Common myeloid progenitor, CD34-positive (primary cell): Measurements from ENCODE around the gene TRIM41.
A peak's percentile ranks its signal among the peaks of the same experiment; 100 is the strongest.
"Not testable (repeated sequence)": the region's sequence is repeated elsewhere in the genome, so short reads cannot be mapped to it uniquely, and the experiment has no call there.

Source experiments
- CTCF ChIA-PET: fragments of 350-600 bp; sonication (Branson Sonifier 250); formaldehyde crosslinking; loops from one replicate; lab custom pipeline; 2021; ENCODE audit warnings: antibody characterized with exemption; lab: Charles Lee
- POLR2A ChIA-PET: fragments of 350-600 bp; sonication (Branson Sonifier 250); formaldehyde crosslinking; loops from one replicate; lab custom pipeline; 2021; ENCODE audit warnings: antibody characterized with exemption; lab: Charles Lee
- DNase-seq, 3 donors: peaks; one replicate each; pipeline versions ENCODE4 v3.0.0 to v3.0.0-alpha.2; 2013
- H3K27ac ChIP-seq, 2 experiments: 1 replicate in 1 of 2; 2 replicates in 1 of 2; pipeline ENCODE4 v1.7.0; 2013; ENCODE audit warnings: inconsistent platforms in 2 of 2, low read length in 2 of 2, mild to moderate bottlenecking in 2 of 2, low read depth in 1 of 2, moderate library complexity in 1 of 2; ENCODE audit not compliant: severe bottlenecking in 2 of 2, insufficient read depth in 1 of 2, poor library complexity in 1 of 2
- H3K27me3 ChIP-seq, 5 experiments: replicated peaks in 2 of 5; 1 replicate in 3 of 5; 2 replicates in 2 of 5; pipeline versions ENCODE4 v1.6.1 to v1.7.0; 2013; ENCODE audit warnings: low read length in 4 of 5, mild to moderate bottlenecking in 2 of 5, moderate library complexity in 2 of 5, inconsistent platforms in 1 of 5; ENCODE audit not compliant: insufficient read depth in 5 of 5, control insufficient read depth in 4 of 5
- H3K36me3 ChIP-seq, 4 experiments: 1 replicate in 2 of 4; 2 replicates in 2 of 4; pipeline versions ENCODE4 v1.6.1 to v1.7.0; 2013; ENCODE audit warnings: low read length in 3 of 4, control low read depth in 1 of 4, mild to moderate bottlenecking in 1 of 4; ENCODE audit not compliant: control insufficient read depth in 4 of 4, insufficient read depth in 4 of 4
- H3K4me1 ChIP-seq, 4 experiments: 1 replicate in 3 of 4; 2 replicates in 1 of 4; pipeline versions ENCODE4 v1.6.1 to v1.7.1; 2013; ENCODE audit warnings: low read length in 3 of 4, mild to moderate bottlenecking in 3 of 4, control low read depth in 1 of 4, inconsistent platforms in 1 of 4, moderate library complexity in 1 of 4; ENCODE audit not compliant: control insufficient read depth in 4 of 4, insufficient read depth in 4 of 4; ENCODE audit errors: control extremely low read depth in 1 of 4
- H3K4me3 ChIP-seq, 7 experiments: 1 replicate in 4 of 7; 2 replicates in 3 of 7; pipeline versions ENCODE4 v1.5.1 to v1.7.0; 2013; ENCODE audit warnings: mild to moderate bottlenecking in 7 of 7, low read length in 6 of 7, moderate library complexity in 6 of 7, inconsistent platforms in 2 of 7, low read depth in 2 of 7, control low read depth in 1 of 7; ENCODE audit not compliant: insufficient read depth in 4 of 7, control insufficient read depth in 1 of 7; ENCODE audit errors: extremely low read depth in 1 of 7
- H3K9me3 ChIP-seq, 5 experiments: 1 replicate in 4 of 5; 2 replicates in 1 of 5; pipeline versions ENCODE4 v1.6.1 to v1.7.1; 2013; ENCODE audit warnings: low read length in 4 of 5, mild to moderate bottlenecking in 2 of 5, inconsistent platforms in 1 of 5, low read depth in 1 of 5, moderate library complexity in 1 of 5; ENCODE audit not compliant: control insufficient read depth in 4 of 5, insufficient read depth in 2 of 5; ENCODE audit errors: control extremely low read depth in 1 of 5
- WGBS: methylation state at CpG from one replicate; pipeline ENCODE4 v1.1.5; 2013; ENCODE audit not compliant: insufficient coverage; 5-methylcytosine and 5-hydroxymethylcytosine counted together

Gene TRIM41

GRCh38 chr5:181210698-181211097 lies 12.4 kb upstream of the TRIM41 start:
- H3K4me3 ChIP-seq, H3K27ac ChIP-seq, DNase-seq, POLR2A ChIA-PET, H3K36me3 ChIP-seq, H3K27me3 ChIP-seq, H3K9me3 ChIP-seq: not testable (repeated sequence)
- WGBS: 86% methylated on average over 14 of the region's 17 CpGs
- peaks cover 1 to 15% (median 9%) of the 10 kb centered on the region in 4 experiments for H3K4me1 ChIP-seq
- CTCF ChIA-PET: interaction anchor here (1.2 to 1.4 kb wide), 2 partner anchors 18 to 28 kb away, joined by 3 to 4 read pairs; no protein-coding TSS in a partner anchor

GRCh38 chr5:181211208-181211607 lies 11.9 kb upstream of the TRIM41 start:
- Histone ChIP-seq H3K36me3 (no peaks in the 10 kb centered on the region), H3K27ac (no peak overlapping the region), H3K9me3 (no peaks in the 10 kb centered on the region), H3K4me1 (peaks cover under 1 to 14% (median 7%) of the 10 kb centered on the region in 4 experiments), H3K27me3 (peaks cover 0 to 2% (median 0%) of the 10 kb centered on the region in 5 experiments), H3K4me3 (no peak overlapping the region)
- POLR2A ChIA-PET: interaction anchor here (0.6 kb wide), 1 partner anchor 22 kb away, joined by 4 read pairs; no protein-coding TSS in a partner anchor
- peak in 1 of 3 donors; percentile 45 for DNase-seq
- 59% methylated on average over 6 of the region's 7 CpGs for WGBS
- CTCF ChIA-PET: interaction anchor here (1.2 to 1.4 kb wide), 2 partner anchors 19 to 29 kb away, joined by 3 to 4 read pairs; no protein-coding TSS in a partner anchor

- no peaks in the 10 kb centered on the region for H3K36me3 ChIP-seq
- H3K4me3 ChIP-seq: no peak overlapping the region
- no peak overlapping the region for H3K27ac ChIP-seq
- 98% methylated on average over 5 of the region's 6 CpGs for WGBS
- POLR2A ChIA-PET: interaction anchor here (0.6 kb wide), 1 partner anchor 23 kb away, joined by 4 read pairs; no protein-coding TSS in a partner anchor
- no peaks in the 10 kb centered on the region for H3K9me3 ChIP-seq
- peaks cover 0 to 3% (median 0%) of the 10 kb centered on the region in 5 experiments for H3K27me3 ChIP-seq
- CTCF ChIA-PET: interaction anchor here (1.0 to 1.4 kb wide), 4 partner anchors 24 to 49 kb away, joined by 3 to 5 read pairs (median 4); partner anchors contain the start of gene TRIM52
- no peak for DNase-seq
- H3K4me1 ChIP-seq: peaks cover 3 to 11% (median 11%) of the 10 kb centered on the region in 4 experiments
Observed at GRCh38 chr5:181212080-181212479, 11.0 kb upstream of the TRIM41 start.

- H3K27ac ChIP-seq: no peak overlapping the region
- CTCF ChIA-PET: interaction anchor here (1.0 to 1.4 kb wide), 3 partner anchors 25 to 48 kb away, joined by 3 to 5 read pairs (median 4); partner anchors contain the start of gene TRIM52
- H3K4me3 ChIP-seq: no peak overlapping the region
- H3K27me3 ChIP-seq: peaks cover 0 to 3% (median 0%) of the 10 kb centered on the region in 5 experiments
- POLR2A ChIA-PET: no interaction called here
- peaks cover 3 to 20% (median 17%) of the 10 kb centered on the region in 4 experiments for H3K4me1 ChIP-seq
- WGBS: no CpG with 5 or more reads among the region's 2 CpGs
- H3K36me3 ChIP-seq: no peaks in the 10 kb centered on the region
- no peak for DNase-seq
- H3K9me3 ChIP-seq: no peaks in the 10 kb centered on the region
Observed at GRCh38 chr5:181212934-181213333, 10.1 kb upstream of the TRIM41 start.

- POLR2A ChIA-PET, H3K9me3 ChIP-seq, CTCF ChIA-PET, H3K27me3 ChIP-seq, H3K4me3 ChIP-seq, H3K36me3 ChIP-seq, H3K27ac ChIP-seq, DNase-seq: not testable (repeated sequence)
- peaks cover 3 to 24% (median 17%) of the 10 kb centered on the region in 4 experiments for H3K4me1 ChIP-seq
- 96% methylated on average over 7 of the region's 10 CpGs for WGBS
Observed at GRCh38 chr5:181214249-181214648, 8.8 kb upstream of the TRIM41 start.

GRCh38 chr5:181215997-181216989 lies 6.8 kb upstream of the TRIM41 start:
- H3K9me3 ChIP-seq: no peaks in the 10 kb centered on the region
- no peaks in the 10 kb centered on the region for H3K36me3 ChIP-seq
- ChIA-PET POLR2A (interaction anchor here (2.2 kb wide), 1 partner anchor 9 kb away, joined by 16 read pairs; no protein-coding TSS in a partner anchor), CTCF (interaction anchor here (0.6 to 1.6 kb wide), 5 partner anchors 8 to 32 kb away, joined by 3 to 7 read pairs (median 3); no protein-coding TSS in a partner anchor)
- DNase-seq: peak in 2 of 3 donors; percentile 48 to 71
- H3K4me3 ChIP-seq: peak overlapping the region; percentile 56 to 83 (median 67)
- peaks cover 3 to 24% (median 17%) of the 10 kb centered on the region in 4 experiments for H3K4me1 ChIP-seq
- 35% methylated on average over 31 of the region's 44 CpGs for WGBS
- H3K27ac ChIP-seq: no peak overlapping the region
- H3K27me3 ChIP-seq: peaks cover 0 to 3% (median 0%) of the 10 kb centered on the region in 5 experiments
